HG03469 (cell line): ENCODE data around the gene PON3.

Experiments
- ATAC-seq: cut with Tn5 transposase; IDR thresholded peaks from one replicate; pipeline ENCODE4 v1.9.1; 2021; ENCODE audit warnings: mild to moderate bottlenecking, moderate library complexity, moderate number of reproducible peaks; ENCODE audit not compliant: unreplicated experiment

PON3 gene

DNA sequence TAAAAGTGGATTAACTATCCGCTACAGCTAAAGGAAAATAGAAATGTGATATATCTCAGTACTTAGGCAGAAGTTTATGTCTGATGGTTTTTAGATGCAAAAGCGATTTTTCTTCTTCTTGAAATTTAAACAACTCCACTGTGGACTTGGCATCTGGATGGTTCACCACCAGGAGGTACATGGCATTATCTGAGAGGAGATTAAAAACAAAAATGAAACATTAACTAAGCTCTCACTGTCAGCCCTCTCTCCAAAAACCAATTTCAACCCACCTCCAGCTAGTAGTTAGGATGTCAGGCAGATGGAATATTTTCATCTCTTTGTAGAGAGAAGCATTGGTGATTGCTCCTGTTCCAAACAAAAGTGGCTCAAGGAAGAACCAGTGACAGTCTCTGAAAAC, 84.8 kb downstream of the PON3 start:
- no peak for ATAC-seq

DNA sequence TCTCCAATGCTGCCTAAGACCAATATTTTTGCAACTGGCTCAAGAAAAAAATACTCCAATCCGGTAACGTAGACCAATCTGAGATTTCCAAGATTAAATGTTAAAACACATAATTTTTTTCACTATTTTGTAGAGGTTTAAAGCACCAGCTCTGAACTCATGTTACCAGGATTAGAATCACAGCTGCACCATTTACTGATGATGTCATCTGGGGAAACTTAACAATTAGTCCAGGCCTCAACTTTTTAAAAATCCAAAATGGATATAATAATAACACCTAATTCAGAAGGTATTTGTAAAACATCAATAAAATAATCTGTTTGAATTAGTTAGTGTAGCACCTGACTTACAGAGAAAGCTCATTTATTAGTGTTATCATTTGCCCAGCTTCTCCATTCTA, 86.2 kb downstream of the PON3 start:
- ATAC-seq, result no peak
